HG03521 (cell line): ENCODE measurements around the gene AMMECR1.
A peak's percentile ranks its signal among the peaks of the same experiment; 100 is the strongest.

ENCODE experiments used
- ATAC-seq: cut with Tn5 transposase; IDR thresholded peaks from one replicate; pipeline ENCODE4 v1.9.1; 2021; ENCODE audit warnings: mild to moderate bottlenecking, moderate library complexity; ENCODE audit not compliant: unreplicated experiment

The AMMECR1 gene

DNA sequence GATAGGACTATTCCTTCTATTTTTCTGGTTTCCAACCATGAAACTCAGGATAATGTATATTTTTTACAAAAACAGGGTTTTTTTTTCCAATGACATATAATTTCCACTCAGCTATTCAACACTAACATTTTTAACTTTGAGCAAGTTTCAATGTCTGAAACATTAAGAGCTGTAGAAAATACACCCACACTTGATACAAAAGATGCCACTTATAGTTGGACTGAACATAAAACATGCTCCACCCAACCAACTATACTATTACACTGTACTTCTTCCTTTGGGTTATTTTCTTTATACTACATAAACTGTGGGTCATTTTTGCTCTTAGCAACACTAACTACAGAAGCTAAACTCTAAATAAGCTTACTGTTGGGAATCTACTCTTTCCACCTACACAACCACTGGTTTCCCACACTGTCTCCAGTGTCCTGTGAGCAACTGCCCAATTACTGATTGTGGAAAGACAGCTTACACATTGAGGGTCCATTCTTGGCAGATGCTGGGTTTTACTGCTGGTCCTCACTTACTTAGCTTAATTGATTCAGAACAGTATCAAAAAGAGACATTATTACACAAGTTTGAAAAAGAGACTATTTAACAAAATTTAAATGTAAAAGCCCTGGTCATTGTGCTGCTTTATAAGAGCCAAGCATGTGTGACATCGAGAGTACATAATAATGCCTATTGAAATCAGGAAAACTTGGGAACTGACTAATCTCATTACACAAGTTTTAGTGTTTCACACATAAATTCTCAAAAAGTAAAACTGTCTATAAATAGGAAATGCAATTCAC lies 6.3 kb downstream of the AMMECR1 start:
- ATAC-seq: no peak

DNA sequence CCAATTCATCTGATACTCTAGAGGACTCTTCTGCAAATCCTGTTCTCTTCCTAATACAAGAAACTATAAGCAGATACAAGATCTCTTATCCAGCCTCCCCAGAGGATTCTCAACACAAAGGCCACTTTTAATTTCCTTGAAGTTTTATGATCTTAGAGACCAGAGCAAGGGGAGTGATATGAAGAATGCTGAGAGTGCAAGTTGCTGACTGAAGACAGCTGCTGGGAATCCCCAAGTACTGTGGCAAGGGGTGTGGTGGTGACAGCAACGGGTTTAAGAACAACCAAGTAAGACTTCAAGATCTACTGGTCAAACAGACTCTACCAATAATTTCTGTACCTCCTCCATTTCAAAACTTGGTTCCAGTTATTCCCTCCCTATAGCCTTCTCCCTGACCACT lies 7.0 kb downstream of the AMMECR1 start:
- peak; percentile 88 for ATAC-seq

DNA sequence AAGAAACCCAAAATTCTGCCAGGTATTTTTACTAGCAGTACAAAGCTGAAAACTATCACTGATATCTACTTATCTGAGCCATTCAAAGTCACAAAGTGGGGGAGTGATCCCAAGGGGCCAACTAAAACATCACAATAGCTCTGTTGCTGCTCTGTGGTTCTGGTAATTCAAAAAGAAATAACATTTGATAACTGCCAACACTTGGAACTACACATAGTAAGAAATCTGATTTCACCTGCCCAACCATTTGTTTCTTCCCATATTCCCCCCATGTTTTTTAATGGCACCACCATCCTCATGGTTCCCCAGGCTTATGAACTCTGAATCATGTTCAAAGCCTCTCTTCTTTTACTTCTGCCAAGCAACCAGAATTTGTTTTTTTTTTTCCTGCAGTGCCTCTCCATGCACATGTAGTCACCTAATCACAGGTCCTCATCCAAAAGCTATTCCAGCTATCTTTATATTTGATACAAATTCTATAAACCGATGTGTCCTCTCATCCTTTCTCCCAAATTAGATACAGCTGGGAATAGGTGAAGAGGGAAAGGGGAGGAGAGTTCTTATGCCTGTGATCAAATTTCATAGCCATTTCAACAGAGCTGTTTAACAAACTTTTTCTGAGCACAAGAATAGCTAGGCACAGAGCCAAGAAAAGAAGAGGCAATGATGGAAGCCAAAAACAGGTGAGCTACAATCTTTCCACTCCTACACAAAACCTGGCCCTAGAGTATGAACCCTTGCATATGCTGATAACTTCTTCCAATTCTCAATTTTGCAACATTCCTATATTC lies 7.7 kb downstream of the AMMECR1 start:
- no peak for ATAC-seq

- no peak for ATAC-seq
These were observed 9.7 kb downstream of the AMMECR1 start for GRCh38 chrX:110308220-110308619.

- no peak for ATAC-seq
These were observed 13.0 kb downstream of the AMMECR1 start for GRCh38 chrX:110304884-110305283.

- no peak for ATAC-seq
These were observed 13.5 kb downstream of the AMMECR1 start for GRCh38 chrX:110304371-110304770.

DNA sequence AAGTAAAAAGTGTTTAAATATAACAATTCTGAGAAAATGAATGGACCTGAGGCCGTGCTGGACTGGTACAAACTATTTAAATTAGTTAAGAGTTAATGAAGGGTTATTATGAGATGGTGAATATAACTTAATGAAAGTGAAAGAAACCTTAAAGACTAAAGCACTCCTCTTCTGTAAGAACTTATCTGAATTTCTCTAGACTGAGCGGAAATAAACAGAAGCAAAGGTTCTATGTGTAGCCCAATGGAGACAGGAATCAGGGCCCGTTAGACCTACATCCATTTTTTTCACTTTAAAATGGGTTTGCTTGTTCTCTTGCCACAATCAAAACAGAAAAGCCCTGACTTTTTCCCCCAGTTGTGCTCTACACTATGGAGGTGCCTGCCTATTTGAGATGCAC lies 14.9 kb downstream of the AMMECR1 start:
- ATAC-seq: no peak

DNA sequence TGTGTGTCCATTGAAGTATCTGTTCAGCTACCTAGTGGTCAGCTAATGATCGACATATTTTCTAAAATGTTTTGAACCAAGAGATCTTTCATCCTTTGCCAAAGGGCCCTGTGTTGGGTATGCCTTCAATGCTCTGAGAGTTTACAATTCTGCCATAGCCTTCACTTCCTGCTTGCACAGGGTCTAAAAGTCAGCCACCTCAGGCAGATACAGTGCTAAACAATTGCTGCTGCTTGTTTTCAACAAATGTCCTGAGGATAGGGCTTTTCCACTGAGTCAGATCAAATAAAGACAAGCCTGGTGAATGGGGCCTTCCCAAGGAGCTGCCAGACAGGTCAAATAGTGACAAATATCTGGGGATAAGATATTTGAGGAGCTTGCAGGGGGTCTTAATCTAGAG lies 16.7 kb downstream of the AMMECR1 start:
- ATAC-seq: no peak

- no peak for ATAC-seq
These were observed 23.8 kb downstream of the AMMECR1 start for GRCh38 chrX:110294087-110294486.

DNA sequence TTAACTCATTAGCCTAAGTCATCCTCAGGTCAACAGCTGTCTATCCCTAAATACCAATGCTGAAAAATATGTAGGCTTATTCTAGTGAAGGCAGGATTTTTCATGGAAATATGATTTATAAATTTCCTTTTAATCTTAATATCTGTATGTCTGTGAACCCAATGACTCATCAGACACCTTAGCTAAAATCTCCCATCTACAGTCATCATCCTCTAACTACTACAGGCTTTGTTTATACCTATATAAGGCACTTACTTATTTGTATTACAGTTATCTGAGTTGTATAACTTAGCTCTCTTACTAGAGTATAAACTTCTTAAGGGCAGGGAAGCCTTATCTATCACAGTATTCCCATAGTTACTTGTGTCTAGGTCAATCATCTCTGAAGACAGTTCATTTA lies 24.2 kb downstream of the AMMECR1 start:
- no peak for ATAC-seq

DNA sequence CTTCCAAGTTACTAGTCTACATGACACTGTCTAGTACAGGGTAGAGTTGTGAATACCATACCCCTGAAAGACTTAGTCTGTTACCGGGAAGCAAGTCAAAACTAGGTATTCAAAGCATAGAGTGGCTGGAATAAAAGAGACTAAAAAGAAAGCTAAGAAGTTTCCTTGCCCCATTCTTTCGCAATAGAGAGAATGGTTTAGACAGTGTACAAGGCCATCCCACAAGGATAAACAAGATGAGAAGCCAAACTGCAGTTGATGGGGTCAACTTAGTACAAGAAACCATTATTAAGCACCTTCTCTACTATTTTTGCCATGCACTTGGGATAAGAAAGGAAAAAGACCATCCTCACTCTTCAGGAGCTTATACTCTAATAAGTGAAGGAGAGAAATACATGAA lies 30.3 kb downstream of the AMMECR1 start:
- ATAC-seq: no peak

GRCh38 chrX:110286106-110286505 lies 31.8 kb downstream of the AMMECR1 start:
- no peak for ATAC-seq

GRCh38 chrX:110284159-110284558 lies 33.7 kb downstream of the AMMECR1 start:
- no peak for ATAC-seq

GRCh38 chrX:110282922-110283321 lies 35.0 kb downstream of the AMMECR1 start:
- ATAC-seq: no peak

- ATAC-seq: no peak
These were observed 36.5 kb downstream of the AMMECR1 start for GRCh38 chrX:110281377-110281776.

- no peak for ATAC-seq
These were observed 36.9 kb downstream of the AMMECR1 start for GRCh38 chrX:110280954-110281353.

DNA sequence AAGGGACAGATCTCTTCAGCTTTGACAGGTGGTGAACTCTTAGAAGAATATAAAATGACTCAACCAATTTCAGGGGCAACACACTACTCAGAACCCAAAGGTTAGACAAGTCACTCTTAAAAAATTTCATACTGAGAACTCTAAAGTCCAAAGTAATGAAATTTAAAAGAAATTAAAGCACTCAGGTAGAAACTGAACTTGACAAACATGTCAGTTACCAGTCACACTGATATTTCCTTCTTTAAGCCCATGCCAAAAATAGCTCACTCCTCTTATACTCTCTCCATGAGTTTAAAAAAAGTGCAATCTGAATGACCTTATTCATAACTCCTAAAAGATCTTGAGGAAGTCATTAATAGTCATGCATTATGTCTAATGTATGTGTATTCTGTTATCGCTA lies 40.3 kb downstream of the AMMECR1 start:
- no peak for ATAC-seq

GRCh38 chrX:110276778-110277177 lies 41.1 kb downstream of the AMMECR1 start:
- ATAC-seq: peak; percentile 94

GRCh38 chrX:110268886-110269285 lies 49.0 kb downstream of the AMMECR1 start:
- no peak for ATAC-seq

GRCh38 chrX:110268395-110268794 lies 49.5 kb downstream of the AMMECR1 start:
- ATAC-seq: no peak

- no peak for ATAC-seq
These were observed 50.0 kb downstream of the AMMECR1 start for GRCh38 chrX:110267874-110268273.

- no peak for ATAC-seq
These were observed 52.2 kb downstream of the AMMECR1 start for GRCh38 chrX:110265661-110266060.
